Left colon (tissue), 2 donors: Measurements from ENCODE around the gene DACH2. TPM values are rescaled to one million over a fixed set of nuclear protein-coding genes. Genes with fewer than 3 reads are reported as not detected.
"Not testable (repeated sequence)": the region's sequence is repeated elsewhere in the genome, so short reads cannot be mapped to it uniquely, and the experiment has no call there.

Experiments used
- ATAC-seq: fragments of 200-7000 bp; cut with Tn5 transposase; one replicate; pipeline ENCODE4 v1.9.1; 2020; ENCODE audit warnings: mild to moderate bottlenecking, moderate library complexity
- DNase-seq, 2 donors: peaks; one replicate each; pipeline ENCODE4 v3.0.0-alpha.2; 2020
- intact Hi-C, 2 donors: fragments of 100-400 bp; cut with DNase I in 1 of 2; cut with micrococcal nuclease in 1 of 2; formaldehyde crosslinking; loops; one replicate each; pipeline versions ENCODE4 v1.11.2 to v1.14.0; 2022; cut with DNase I, micrococcal nuclease
- long read RNA-seq: library from polyadenylated mRNA; unstranded; transcript quantifications from one replicate; pipeline ENCODE4 v2.0.0, GENCODE V29; 2021
- total RNA-seq, 2 donors: library from RNA; stranded (reverse); fragmentation: NEBNext Ultra II Directional; extraction: Animal tissue kit (Norgen Biotek cat#: 25700); gene quantifications; one replicate each; pipeline ENCODE4 v1.2.1, GENCODE V29; 2021
- donor health status: DM: no; HTN: no; CAD: no.
- donor health status: DM: yes; HTN: yes; CAD: no.

DACH2 gene
- total RNA-seq, result not detected
- long read RNA-seq, result 0 reads

- intact Hi-C loops, result no loop called here
- DNase-seq (peak; percentile 60 to 64), ATAC-seq (peak; percentile 100)
These were observed at the start of gene DACH2 for GRCh38 chrX:86148024-86148511. Gene DACH2, plus strand, starts transcription at chrX:86148451.

DNA sequence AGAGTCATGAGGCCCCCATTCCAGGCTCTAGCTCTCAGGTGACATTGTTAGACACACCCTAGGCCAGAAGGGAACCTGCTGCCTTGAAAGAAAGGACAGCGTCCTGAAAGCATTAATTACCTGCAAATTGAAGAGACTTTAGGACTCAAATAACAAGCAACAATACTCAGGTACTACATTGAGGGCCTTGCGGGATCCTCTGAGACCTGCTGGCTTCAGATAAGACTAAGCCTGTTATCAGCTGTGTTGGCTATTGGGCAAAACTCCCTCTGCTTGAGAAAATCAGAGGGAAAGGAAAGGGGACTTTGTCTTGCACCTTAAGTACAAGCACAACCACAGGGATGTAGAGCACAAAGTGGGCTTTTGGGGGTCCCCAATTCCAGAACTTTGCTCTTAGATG lies 45.9 kb upstream of the DACH2 start:
- DNase-seq (no peak), ATAC-seq (no peak)
- intact Hi-C loops, result no loop called here

DNA sequence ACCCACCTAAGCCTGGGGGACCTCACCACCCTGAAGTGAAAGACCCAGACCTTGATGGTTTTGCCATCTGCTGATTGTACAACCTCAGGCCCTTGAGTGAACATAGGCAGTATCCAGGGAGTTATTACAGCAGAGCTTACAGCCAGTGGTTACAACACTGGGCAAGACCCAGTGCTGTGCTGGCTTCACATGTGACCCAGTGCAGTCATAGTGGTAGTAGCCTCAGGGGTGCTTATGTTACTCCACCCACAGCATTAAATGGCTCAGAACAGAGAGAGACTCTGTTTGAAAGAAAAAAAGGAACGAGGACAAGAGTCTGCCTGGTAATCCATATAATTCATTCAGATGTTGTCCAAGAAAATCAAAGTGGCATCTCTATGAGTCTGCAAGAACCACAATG lies 45.2 kb upstream of the DACH2 start:
- ATAC-seq (no peak), DNase-seq (no peak)
- intact Hi-C loops, result no loop called here

- intact Hi-C loops, result no loop called here
- ATAC-seq, result no peak
- DNase-seq, result no peak
These were observed 43.7 kb upstream of the DACH2 start for GRCh38 chrX:86104526-86104925.

GRCh38 chrX:86121916-86122315 lies 26.3 kb upstream of the DACH2 start:
- no peak for DNase-seq
- intact Hi-C loops, result no loop called here
- ATAC-seq, result no peak

DNA sequence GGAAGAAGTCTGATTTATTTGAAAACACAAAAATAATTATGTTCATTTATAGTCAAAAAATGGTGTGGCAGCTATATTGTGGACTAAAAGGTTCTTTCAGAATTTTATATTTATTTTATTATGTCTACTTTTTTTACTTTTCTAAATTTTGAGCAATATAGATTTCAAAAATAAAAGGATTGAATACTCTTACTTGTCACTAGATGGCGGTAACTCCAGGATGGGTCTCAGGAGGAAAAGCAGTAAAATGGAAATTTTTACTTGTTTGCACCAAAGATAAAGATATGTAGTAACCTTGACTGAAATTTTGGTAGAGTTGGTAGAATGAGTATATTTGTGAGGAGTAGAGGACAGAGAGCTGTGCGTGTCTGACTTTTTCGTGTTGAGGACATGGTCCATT lies 14.5 kb upstream of the DACH2 start:
- ATAC-seq (no peak), DNase-seq (no peak)
- intact Hi-C loops, result no loop called here

- ATAC-seq, result no peak
- intact Hi-C loops, result no loop called here
- no peak for DNase-seq
These were observed 11.2 kb upstream of the DACH2 start for GRCh38 chrX:86137071-86137470.

GRCh38 chrX:86141786-86142185 lies 6.5 kb upstream of the DACH2 start:
- ATAC-seq (no peak), DNase-seq (no peak)
- intact Hi-C loops, result no loop called here

- no peak for ATAC-seq
- no peak for DNase-seq
- intact Hi-C loops, result no loop called here
These were observed 2.1 kb upstream of the DACH2 start for GRCh38 chrX:86146102-86146501.

GRCh38 chrX:86148594-86148993 lies 343 bp downstream of the DACH2 start:
- intact Hi-C loops, result no loop called here
- no peak for DNase-seq

GRCh38 chrX:86149119-86149518 lies 868 bp downstream of the DACH2 start:
- no peak for DNase-seq
- no peak for ATAC-seq
- intact Hi-C loops, result no loop called here

More at GRCh38 chrX:86148594-86148993, 343 bp downstream of the DACH2 start:
- ATAC-seq, result no peak

DNA sequence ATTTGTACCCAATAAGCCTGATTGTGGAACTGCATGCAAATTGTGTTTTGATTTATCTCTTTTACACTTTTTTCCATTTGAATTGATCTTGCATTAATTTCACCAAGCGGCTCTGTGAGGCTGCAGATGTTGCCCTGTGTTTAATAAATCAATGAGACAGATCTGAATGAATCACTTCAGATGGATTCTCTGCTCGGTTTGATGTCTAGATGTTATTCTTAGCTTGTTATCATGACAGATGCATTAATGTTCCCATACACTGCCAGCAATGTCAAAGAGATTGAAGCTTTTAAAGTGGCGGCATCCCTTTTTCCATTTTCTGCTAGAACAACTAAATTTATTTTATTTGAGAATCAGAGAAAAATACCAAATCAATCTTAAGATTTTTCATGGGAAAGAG lies 6.3 kb downstream of the DACH2 start:
- DNase-seq (no peak), ATAC-seq (no peak)
- intact Hi-C loops, result no loop called here

- peak; percentile 43 for ATAC-seq
- DNase-seq, result no peak
- intact Hi-C loops, result no loop called here
These were observed 23.1 kb downstream of the DACH2 start for GRCh38 chrX:86171366-86171765.

- DNase-seq (no peak), ATAC-seq (no peak)
- intact Hi-C loops, result no loop called here
These were observed 30.7 kb downstream of the DACH2 start for GRCh38 chrX:86178906-86179305.

DNA sequence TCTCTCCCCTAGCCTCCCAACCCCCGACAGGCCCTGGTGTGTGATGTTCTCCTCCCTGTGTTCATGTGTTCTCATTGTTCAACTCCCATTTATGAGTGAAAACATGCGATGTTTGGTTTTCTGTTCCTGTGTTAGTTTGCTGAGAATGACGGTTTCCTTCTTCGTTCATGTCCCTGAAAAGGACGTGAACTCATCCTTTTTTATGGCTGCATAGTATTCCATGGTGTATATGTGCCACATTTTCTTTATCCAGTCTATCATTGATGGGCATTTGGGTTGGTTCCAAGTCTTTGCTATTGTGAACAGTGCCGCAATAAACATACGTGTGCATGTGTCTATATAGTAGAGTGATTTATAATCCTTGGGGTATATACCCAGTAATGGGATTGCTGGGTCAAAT lies 33.1 kb downstream of the DACH2 start:
- intact Hi-C loops, ATAC-seq, DNase-seq: not testable (repeated sequence)

DNA sequence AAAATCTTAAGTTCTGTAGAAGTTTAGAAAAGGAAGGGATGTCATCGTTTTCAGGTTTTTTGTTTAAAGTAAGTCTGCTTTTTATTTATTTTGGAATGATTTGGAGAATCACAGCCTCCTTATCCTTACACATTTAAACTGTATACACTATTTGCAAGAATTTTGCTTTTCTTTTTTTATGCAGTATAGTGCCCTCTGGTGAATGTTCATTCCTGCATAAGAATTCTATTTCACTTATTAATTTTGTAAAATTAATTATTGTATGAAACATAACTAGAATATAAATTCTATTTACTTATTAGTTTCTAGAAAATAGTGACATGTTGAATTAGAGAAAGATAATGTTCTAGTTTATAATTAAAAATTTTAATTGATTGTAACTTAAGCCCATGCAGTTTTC lies 44.6 kb downstream of the DACH2 start:
- no peak for ATAC-seq
- DNase-seq, result no peak
- intact Hi-C loops, result no loop called here

GRCh38 chrX:86194758-86195157 lies 46.5 kb downstream of the DACH2 start:
- intact Hi-C loops, result no loop called here

GRCh38 chrX:86195343-86195742 lies 47.1 kb downstream of the DACH2 start:
- ATAC-seq (no peak), DNase-seq (no peak)

More at GRCh38 chrX:86194758-86195157, 46.5 kb downstream of the DACH2 start:
- ATAC-seq (no peak), DNase-seq (no peak)

GRCh38 chrX:86197815-86198214 lies 49.6 kb downstream of the DACH2 start:
- intact Hi-C loops, result no loop called here
- DNase-seq, result no peak
- ATAC-seq, result no peak

More at GRCh38 chrX:86195343-86195742, 47.1 kb downstream of the DACH2 start:
- intact Hi-C loops, result no loop called here

- ATAC-seq, result no peak
- no peak for DNase-seq
- intact Hi-C loops, result no loop called here
These were observed 62.5 kb downstream of the DACH2 start for GRCh38 chrX:86210772-86211171.

DNA sequence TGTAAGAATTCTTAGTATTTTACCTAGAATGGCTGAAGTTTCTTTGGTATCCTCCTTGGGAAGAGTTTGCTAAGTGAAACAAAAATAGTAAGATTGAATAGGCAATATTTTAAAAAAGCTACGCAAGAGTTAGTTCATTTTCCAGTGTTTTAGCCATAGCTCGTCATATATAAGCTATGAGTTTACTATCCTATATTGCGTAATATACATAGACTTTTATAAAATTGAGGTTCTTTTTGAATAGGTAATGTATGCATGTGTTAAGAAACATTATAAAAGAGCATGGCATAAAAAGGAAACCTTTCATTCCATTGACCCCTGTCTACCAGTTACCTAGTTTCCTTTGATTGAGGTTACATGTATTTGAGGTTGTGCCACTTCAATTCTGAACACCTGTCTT lies 67.0 kb downstream of the DACH2 start:
- DNase-seq (no peak), ATAC-seq (no peak)
- intact Hi-C loops, result no loop called here

DNA sequence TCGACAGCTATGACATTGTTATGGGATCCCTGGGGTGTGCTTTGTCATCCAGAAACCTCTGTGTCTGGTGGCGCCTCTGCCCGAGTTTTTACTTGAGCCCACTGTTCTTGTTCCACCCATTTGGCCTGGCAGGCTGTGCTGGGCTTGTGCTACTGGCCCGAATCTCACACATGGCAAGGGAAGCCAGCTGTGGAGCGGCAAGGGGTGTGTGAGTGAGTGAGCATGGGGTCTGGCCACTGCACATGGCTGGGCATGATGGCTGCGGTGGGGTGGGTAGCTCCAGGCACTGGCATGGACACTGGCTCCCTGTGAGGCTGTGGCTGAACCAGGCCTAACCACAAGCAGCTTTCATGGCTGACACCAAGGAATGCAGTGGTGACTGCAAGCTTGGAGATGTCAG lies 89.2 kb downstream of the DACH2 start:
- DNase-seq (no peak), ATAC-seq (no peak)
- intact Hi-C loops, result no loop called here
